Renal cortical epithelial cell (primary cell): ENCODE results near the gene SIVA1. TPM values are rescaled to one million over a fixed set of nuclear protein-coding genes. Genes with fewer than 3 reads are reported as not detected.

ENCODE experiments used
- DNase-seq: peaks from one replicate; pipeline ENCODE4 v3.0.0-alpha.2; 2011; ENCODE audit warnings: low read depth
- total RNA-seq: library from RNA; depleted of rRNA; stranded (reverse); fragments of >200 nt; gene quantifications from 2 replicates; pipeline ENCODE4 v1.2.3, GENCODE V29; 2014

SIVA1 gene
- total RNA-seq, 1 donor from 2014 or later, result 38.8 TPM

GRCh38 chr14:104797115-104798044 is 44.4 kb downstream of the SIVA1 start:
- DNase-seq, result no peak

- DNase-seq, result no peak
Observed at GRCh38 chr14:104798300-104799243, 45.6 kb downstream of the SIVA1 start.

- DNase-seq, result no peak
Observed at GRCh38 chr14:104799244-104800014, 46.5 kb downstream of the SIVA1 start.

- DNase-seq, result no peak
Observed at GRCh38 chr14:104800015-104800770, 47.2 kb downstream of the SIVA1 start.

- peak; percentile 24 for DNase-seq
Observed at GRCh38 chr14:104800771-104801519, 48.0 kb downstream of the SIVA1 start, which contains the start of gene ZBTB42. Gene ZBTB42, plus strand, starts transcription at chr14:104801101. Its CDS starts 97 bp downstream, at chr14:104801198.

GRCh38 chr14:104801520-104802393 is 48.8 kb downstream of the SIVA1 start:
- DNase-seq, result no peak

- DNase-seq, result no peak
Observed at GRCh38 chr14:104802394-104803184, 49.6 kb downstream of the SIVA1 start.

- DNase-seq, result no peak
Observed at GRCh38 chr14:104803280-104803911, 50.4 kb downstream of the SIVA1 start.

- DNase-seq, result no peak
Observed at GRCh38 chr14:104803912-104804410, 51.0 kb downstream of the SIVA1 start.

GRCh38 chr14:104804481-104805325 is 51.8 kb downstream of the SIVA1 start:
- no peak for DNase-seq

- peak; percentile 76 for DNase-seq
Observed at GRCh38 chr14:104805326-104805678, 52.4 kb downstream of the SIVA1 start.

- DNase-seq, result no peak
Observed at GRCh38 chr14:104805941-104806624, 53.1 kb downstream of the SIVA1 start.

- DNase-seq, result no peak
Observed at GRCh38 chr14:104806625-104807465, 53.9 kb downstream of the SIVA1 start.

- DNase-seq, result no peak
Observed at GRCh38 chr14:104808456-104808855, 55.5 kb downstream of the SIVA1 start.
